ENCODE results near the gene OR2Z1. TPM values are rescaled to one million over a fixed set of nuclear protein-coding genes. Genes with fewer than 3 reads are reported as not detected.
"Not testable (repeated sequence)": the region's sequence is repeated elsewhere in the genome, so short reads cannot be mapped to it uniquely, and the experiment has no call there.

Gene OR2Z1
- total RNA-seq, 1 donor from 2014 or later: not detected

DNA sequence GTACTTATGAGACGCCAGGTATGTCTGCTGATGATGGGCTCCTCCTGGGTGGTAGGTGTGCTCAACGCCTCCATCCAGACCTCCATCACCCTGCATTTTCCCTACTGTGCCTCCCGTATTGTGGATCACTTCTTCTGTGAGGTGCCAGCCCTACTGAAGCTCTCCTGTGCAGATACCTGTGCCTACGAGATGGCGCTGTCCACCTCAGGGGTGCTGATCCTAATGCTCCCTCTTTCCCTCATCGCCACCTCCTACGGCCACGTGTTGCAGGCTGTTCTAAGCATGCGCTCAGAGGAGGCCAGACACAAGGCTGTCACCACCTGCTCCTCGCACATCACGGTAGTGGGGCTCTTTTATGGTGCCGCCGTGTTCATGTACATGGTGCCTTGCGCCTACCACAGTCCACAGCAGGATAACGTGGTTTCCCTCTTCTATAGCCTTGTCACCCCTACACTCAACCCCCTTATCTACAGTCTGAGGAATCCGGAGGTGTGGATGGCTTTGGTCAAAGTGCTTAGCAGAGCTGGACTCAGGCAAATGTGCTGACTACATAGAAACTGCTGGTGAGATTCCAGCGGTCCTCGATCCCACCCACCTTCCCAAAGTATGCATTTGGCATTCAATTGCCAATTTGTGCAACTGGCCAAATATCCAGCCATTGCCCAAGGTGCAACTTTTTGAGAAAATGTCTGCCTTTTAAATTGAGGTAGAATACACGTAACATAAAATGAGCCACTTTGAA, 10.2 kb downstream of the OR2Z1 start:
- no peak overlapping the region for H3K27ac Mint-ChIP-seq
- peaks cover 39% of the 10 kb centered on the region for H3K9me3 Mint-ChIP-seq (ENCODE audit: low read depth)
- H3K36me3 Mint-ChIP-seq (ENCODE audit: insufficient read depth): peaks cover 2% of the 10 kb centered on the region
- H3K27me3 Mint-ChIP-seq: no peaks in the 10 kb centered on the region
- H3K4me1 Mint-ChIP-seq (ENCODE audit: low read depth): no peaks in the 10 kb centered on the region
- H3K4me3 Mint-ChIP-seq (ENCODE audit: low read depth): no peak overlapping the region
- TF ChIP-seq, protein P1, sequence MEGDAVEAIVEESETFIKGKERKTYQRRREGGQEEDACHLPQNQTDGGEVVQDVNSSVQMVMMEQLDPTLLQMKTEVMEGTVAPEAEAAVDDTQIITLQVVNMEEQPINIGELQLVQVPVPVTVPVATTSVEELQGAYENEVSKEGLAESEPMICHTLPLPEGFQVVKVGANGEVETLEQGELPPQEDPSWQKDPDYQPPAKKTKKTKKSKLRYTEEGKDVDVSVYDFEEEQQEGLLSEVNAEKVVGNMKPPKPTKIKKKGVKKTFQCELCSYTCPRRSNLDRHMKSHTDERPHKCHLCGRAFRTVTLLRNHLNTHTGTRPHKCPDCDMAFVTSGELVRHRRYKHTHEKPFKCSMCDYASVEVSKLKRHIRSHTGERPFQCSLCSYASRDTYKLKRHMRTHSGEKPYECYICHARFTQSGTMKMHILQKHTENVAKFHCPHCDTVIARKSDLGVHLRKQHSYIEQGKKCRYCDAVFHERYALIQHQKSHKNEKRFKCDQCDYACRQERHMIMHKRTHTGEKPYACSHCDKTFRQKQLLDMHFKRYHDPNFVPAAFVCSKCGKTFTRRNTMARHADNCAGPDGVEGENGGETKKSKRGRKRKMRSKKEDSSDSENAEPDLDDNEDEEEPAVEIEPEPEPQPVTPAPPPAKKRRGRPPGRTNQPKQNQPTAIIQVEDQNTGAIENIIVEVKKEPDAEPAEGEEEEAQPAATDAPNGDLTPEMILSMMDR (IDR thresholded peaks at IDR 0.05; ENCODE audit: unreplicated experiment): no peak
- no peak for DNase-seq (ENCODE audit: low spot score, unreplicated experiment)

DNA sequence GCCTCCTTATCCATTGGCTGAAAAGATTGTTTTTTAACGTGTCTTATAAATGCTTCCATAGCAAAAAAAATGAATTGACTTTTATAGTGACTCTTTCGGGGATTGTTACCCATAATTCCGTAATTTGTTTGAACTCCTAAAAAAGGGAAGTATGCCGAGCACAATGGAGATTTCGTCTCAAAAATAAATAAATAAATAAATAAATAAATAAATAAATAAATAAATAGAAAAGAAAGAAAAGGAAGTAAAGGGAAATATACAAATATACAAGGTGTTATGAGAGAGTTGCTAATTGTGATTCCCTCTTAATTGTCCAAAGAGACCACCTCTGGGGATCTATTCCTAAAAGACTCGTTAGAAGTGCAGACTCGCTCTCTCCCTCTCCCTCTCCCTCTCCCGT, 16.9 kb downstream of the OR2Z1 start:
- no peak overlapping the region for H3K4me3 Mint-ChIP-seq (ENCODE audit: low read depth)
- no peak for DNase-seq (ENCODE audit: low spot score, unreplicated experiment)
- H3K27ac Mint-ChIP-seq: no peak overlapping the region
- no peaks in the 10 kb centered on the region for H3K27me3 Mint-ChIP-seq
- H3K4me1 Mint-ChIP-seq (ENCODE audit: low read depth): no peaks in the 10 kb centered on the region
- H3K9me3 Mint-ChIP-seq (ENCODE audit: low read depth): peaks cover 23% of the 10 kb centered on the region
- peaks cover 1% of the 10 kb centered on the region for H3K36me3 Mint-ChIP-seq (ENCODE audit: insufficient read depth)
- TF ChIP-seq, protein P1 (IDR thresholded peaks at IDR 0.05; ENCODE audit: unreplicated experiment): no peak

DNA sequence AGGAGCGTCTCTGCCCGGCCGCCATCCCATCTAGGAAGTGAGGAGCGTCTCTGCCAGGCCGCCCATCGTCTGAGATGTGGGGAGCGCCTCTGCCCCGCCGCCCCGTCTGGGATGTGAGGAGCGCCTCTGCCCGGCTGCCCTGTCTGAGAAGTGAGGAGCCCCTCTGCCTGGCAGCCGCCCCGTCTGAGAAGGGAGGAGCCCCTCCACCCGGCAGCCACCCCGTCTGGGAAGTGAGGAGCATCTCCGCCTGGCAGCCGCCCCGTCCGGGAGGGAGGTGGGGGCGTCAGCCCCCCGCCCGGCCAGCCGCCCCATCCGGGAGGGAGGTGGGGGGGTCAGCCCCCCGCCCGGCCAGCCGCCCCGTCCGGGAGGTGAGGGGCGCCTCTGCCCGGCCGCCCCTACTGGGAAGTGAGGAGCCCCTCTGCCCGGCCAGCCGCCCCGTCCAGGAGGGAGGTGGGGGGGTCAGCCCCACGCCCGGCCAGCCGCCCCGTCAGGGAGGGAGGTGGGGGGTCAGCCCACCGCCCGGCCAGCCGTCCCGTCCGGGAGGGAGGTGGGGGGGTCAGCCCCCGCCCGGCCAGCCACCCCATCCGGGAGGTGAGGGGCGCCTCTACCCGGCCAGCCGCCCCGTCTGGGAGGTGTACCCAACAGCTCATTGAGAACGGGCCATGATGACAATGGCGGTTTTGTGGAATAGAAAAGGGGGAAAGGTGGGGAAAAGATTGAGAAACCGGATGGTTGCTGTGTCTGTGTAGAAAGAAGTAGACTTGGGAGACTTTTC, 18.0 kb downstream of the OR2Z1 start:
- H3K4me1 Mint-ChIP-seq (ENCODE audit: low read depth); H3K4me3 Mint-ChIP-seq (ENCODE audit: low read depth); H3K27me3 Mint-ChIP-seq; H3K27ac Mint-ChIP-seq; DNase-seq (ENCODE audit: low spot score, unreplicated experiment); H3K36me3 Mint-ChIP-seq (ENCODE audit: insufficient read depth): not testable (repeated sequence)
- peaks cover 22% of the 10 kb centered on the region for H3K9me3 Mint-ChIP-seq (ENCODE audit: low read depth)

DNA sequence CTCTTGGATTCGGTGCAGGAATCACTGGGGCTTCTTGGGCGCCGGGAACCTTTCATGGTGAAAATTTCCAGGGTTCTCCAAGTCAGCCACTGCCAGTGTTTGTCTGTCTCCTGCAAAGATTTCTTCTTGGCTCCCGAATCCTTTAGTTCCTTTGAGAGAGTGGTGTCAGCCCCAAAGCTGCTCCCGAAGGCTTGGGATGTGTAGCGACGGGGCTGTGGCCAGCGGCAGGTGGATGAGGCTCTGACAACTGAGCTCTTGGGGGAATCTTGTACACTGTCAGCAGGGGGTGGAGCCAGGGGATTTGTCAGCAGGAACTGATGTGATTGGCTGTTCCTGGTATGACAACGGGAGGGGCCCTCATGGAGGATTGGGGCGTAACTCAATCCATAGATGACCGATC, 45.8 kb downstream of the OR2Z1 start:
- not testable (repeated sequence) for DNase-seq (ENCODE audit: low spot score, unreplicated experiment); H3K4me1 Mint-ChIP-seq (ENCODE audit: low read depth); H3K27ac Mint-ChIP-seq; H3K27me3 Mint-ChIP-seq; H3K4me3 Mint-ChIP-seq (ENCODE audit: low read depth); H3K36me3 Mint-ChIP-seq (ENCODE audit: insufficient read depth); H3K9me3 Mint-ChIP-seq (ENCODE audit: low read depth)

DNA sequence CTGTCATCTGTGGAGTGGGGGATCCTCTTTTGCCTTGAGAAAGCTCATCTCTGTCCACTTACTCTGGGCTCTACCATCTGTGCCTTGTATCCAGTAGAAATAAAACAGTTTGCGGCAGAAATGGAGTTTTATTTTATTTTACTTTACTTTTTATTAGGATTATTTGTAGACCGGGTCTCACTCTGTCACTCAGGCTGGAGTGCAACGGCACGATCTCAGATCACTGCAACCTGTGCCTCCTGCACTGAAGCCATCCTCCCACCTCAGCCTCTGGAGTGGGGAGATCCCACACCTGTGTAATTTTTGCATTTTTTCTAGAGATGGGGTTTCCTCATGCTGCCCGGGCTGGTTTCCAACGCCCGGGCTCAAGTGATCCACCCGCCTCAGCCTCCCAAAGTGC, 47.8 kb downstream of the OR2Z1 start:
- not testable (repeated sequence) for H3K9me3 Mint-ChIP-seq (ENCODE audit: low read depth); H3K4me3 Mint-ChIP-seq (ENCODE audit: low read depth); H3K4me1 Mint-ChIP-seq (ENCODE audit: low read depth); H3K27me3 Mint-ChIP-seq; H3K27ac Mint-ChIP-seq; DNase-seq (ENCODE audit: low spot score, unreplicated experiment); H3K36me3 Mint-ChIP-seq (ENCODE audit: insufficient read depth)

DNA sequence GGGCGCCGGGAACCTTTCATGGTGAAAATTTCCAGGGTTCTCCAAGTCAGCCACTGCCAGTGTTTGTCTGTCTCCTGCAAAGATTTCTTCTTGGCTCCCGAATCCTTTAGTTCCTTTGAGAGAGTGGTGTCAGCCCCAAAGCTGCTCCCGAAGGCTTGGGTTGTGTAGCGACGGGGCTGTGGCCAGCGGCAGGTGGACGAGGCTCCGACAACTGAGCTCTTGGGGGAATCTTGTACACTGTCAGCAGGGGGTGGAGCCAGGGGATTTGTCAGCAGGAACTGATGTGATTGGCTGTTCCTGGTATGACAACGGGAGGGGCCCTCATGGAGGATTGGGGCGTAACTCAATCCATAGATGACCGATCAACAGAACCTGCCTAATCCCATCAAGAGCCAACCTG, 52.2 kb downstream of the OR2Z1 start:
- H3K27me3 Mint-ChIP-seq: not testable (repeated sequence)

More for the DNA sequence above, 52.2 kb downstream of the OR2Z1 start:
- not testable (repeated sequence) for H3K36me3 Mint-ChIP-seq (ENCODE audit: insufficient read depth); H3K4me1 Mint-ChIP-seq (ENCODE audit: low read depth); H3K27ac Mint-ChIP-seq; H3K4me3 Mint-ChIP-seq (ENCODE audit: low read depth); H3K9me3 Mint-ChIP-seq (ENCODE audit: low read depth); DNase-seq (ENCODE audit: low spot score, unreplicated experiment)

Other genes starting within 250 kb of the OR2Z1 start
- 0.89 and 1.3 TPM in 2 replicates for gene PRAM1, start 219.0 kb upstream of the OR2Z1 start, total RNA-seq
- 31.5 and 37.7 TPM in 2 replicates for gene ZNF414, start 207.5 kb upstream of the OR2Z1 start, total RNA-seq
- gene MYO1F, start 144.2 kb upstream of the OR2Z1 start, total RNA-seq: 0.16 and 0.55 TPM in 2 replicates
- 53.0 and 59.1 TPM in 2 replicates for gene ADAMTS10, start 110.9 kb upstream of the OR2Z1 start, total RNA-seq
- not detected in 2 replicates for gene NFILZ, start 91.0 kb upstream of the OR2Z1 start, total RNA-seq
- not detected in 2 replicates for gene ACTL9, start 22.8 kb upstream of the OR2Z1 start, total RNA-seq
- 52.6 and 54.0 TPM in 2 replicates for gene ZNF558, start 110.7 kb downstream of the OR2Z1 start, total RNA-seq
- not detected in 2 replicates for gene MBD3L1, start 110.7 kb downstream of the OR2Z1 start, total RNA-seq

Data from progenitor cell of endocrine pancreas (in vitro differentiated cells).